Neuronal stem cell (in vitro differentiated cells): ENCODE results near the gene ABHD17B.

Experiments
- DNase-seq: peaks from one replicate; pipeline ENCODE4 v3.0.0-alpha.2; 2013; ENCODE audit warnings: low spot score
- H2AFZ ChIP-seq: one replicate; pipeline ENCODE4 v1.6.1; 2013; ENCODE audit warnings: mild to moderate bottlenecking, low read length, inconsistent platforms
- H2AK5ac ChIP-seq: 2 replicates; pipeline ENCODE4 v1.6.1; 2013; ENCODE audit warnings: low read depth, mild to moderate bottlenecking, inconsistent platforms, low read length, moderate library complexity, mixed read lengths
- H2BK120ac ChIP-seq: 2 replicates; pipeline ENCODE4 v1.6.1; 2013; ENCODE audit warnings: low read depth, mild to moderate bottlenecking, inconsistent platforms, low read length, moderate library complexity, mixed read lengths
- H2BK12ac ChIP-seq: one replicate; pipeline ENCODE4 v1.6.1; 2013; ENCODE audit warnings: low read length, inconsistent platforms
- H2BK15ac ChIP-seq: 2 replicates; pipeline ENCODE4 v1.6.1; 2013; ENCODE audit warnings: mild to moderate bottlenecking, low read length, inconsistent platforms, mixed read lengths
- H2BK5ac ChIP-seq: one replicate; pipeline ENCODE4 v1.6.1; 2013; ENCODE audit warnings: inconsistent platforms, mild to moderate bottlenecking, low read length, moderate library complexity
- H3K14ac ChIP-seq: one replicate; pipeline ENCODE4 v1.6.1; 2013; ENCODE audit warnings: low read length, inconsistent platforms
- H3K18ac ChIP-seq: 2 replicates; pipeline ENCODE4 v1.6.1; 2013; ENCODE audit warnings: low read length, inconsistent platforms
- H3K23ac ChIP-seq: 2 replicates; pipeline ENCODE4 v1.6.1; 2013; ENCODE audit warnings: low read depth, mild to moderate bottlenecking, mixed read lengths, low read length, inconsistent platforms; ENCODE audit not compliant: poor library complexity
- H3K27ac ChIP-seq: replicated peaks from 3 replicates; pipeline ENCODE4 v1.5.1; 2013; ENCODE audit warnings: low read length, inconsistent platforms
- H3K27me3 ChIP-seq, 3 experiments: 2 replicates each; pipeline ENCODE4 v1.6.1; 2013; ENCODE audit warnings: low read length in 3 of 3, mild to moderate bottlenecking in 2 of 3, inconsistent platforms in 1 of 3, low read depth in 1 of 3, mixed read lengths in 1 of 3, moderate library complexity in 1 of 3; ENCODE audit not compliant: control insufficient read depth in 3 of 3, insufficient read depth in 3 of 3
- H3K36me3 ChIP-seq, 2 donors: replicated peaks in 1 of 2; 2 replicates each; pipeline ENCODE4 v1.6.1; 2013; ENCODE audit warnings: low read length in 2 of 2; ENCODE audit not compliant: control insufficient read depth in 2 of 2, insufficient read depth in 2 of 2
- H3K4ac ChIP-seq: 2 replicates; pipeline ENCODE4 v1.6.1; 2013; ENCODE audit warnings: inconsistent platforms, mild to moderate bottlenecking, low read length, moderate library complexity
- H3K4me1 ChIP-seq, 2 donors: 1 replicate in 1 of 2; 2 replicates in 1 of 2; pipeline ENCODE4 v1.6.1; 2013; ENCODE audit warnings: low read length in 2 of 2, low read depth in 1 of 2; ENCODE audit not compliant: control insufficient read depth in 2 of 2, insufficient read depth in 1 of 2
- H3K4me2 ChIP-seq: one replicate; pipeline ENCODE4 v1.6.1; 2013; ENCODE audit warnings: mild to moderate bottlenecking, low read length, inconsistent platforms; ENCODE audit not compliant: insufficient read depth, poor library complexity, severe bottlenecking
- H3K4me3 ChIP-seq, 2 donors: 2 replicates each; pipeline ENCODE4 v1.5.1; 2013; ENCODE audit warnings: low read length in 2 of 2, mild to moderate bottlenecking in 2 of 2, inconsistent platforms in 1 of 2, moderate library complexity in 1 of 2
- H3K79me1 ChIP-seq: one replicate; pipeline ENCODE4 v1.6.1; 2013; ENCODE audit warnings: low read depth, mild to moderate bottlenecking, inconsistent platforms, low read length, moderate library complexity
- H3K9ac ChIP-seq: one replicate; pipeline ENCODE4 v1.6.1; 2013; ENCODE audit warnings: mild to moderate bottlenecking, low read depth, low read length, inconsistent platforms; ENCODE audit not compliant: poor library complexity
- H3K9me3 ChIP-seq, 2 donors: replicated peaks in 1 of 2; 2 replicates each; pipeline versions ENCODE3 to v1.6.1; 2013; ENCODE audit warnings: low read length in 2 of 2, mild to moderate bottlenecking in 2 of 2, inconsistent platforms in 1 of 2, low read depth in 1 of 2, mixed read lengths in 1 of 2, moderate library complexity in 1 of 2; ENCODE audit not compliant: control insufficient read depth in 2 of 2, insufficient read depth in 1 of 2
- H4K8ac ChIP-seq: one replicate; pipeline ENCODE4 v1.6.1; 2013; ENCODE audit warnings: low read depth, mild to moderate bottlenecking, inconsistent platforms, low read length, moderate library complexity
- H4K91ac ChIP-seq: one replicate; pipeline ENCODE4 v1.6.1; 2013; ENCODE audit warnings: low read length, low read depth, mild to moderate bottlenecking, inconsistent platforms; ENCODE audit not compliant: poor library complexity
- WGBS, 2 donors: extraction: QIAGEN DNeasy Blood & Tissue Kit; methylation state at CpG; one replicate each; pipeline ENCODE4 v1.1.7; 2013; ENCODE audit warnings: missing lambda C conversion rate in 2 of 2, mixed read lengths in 1 of 2; ENCODE audit not compliant: insufficient read length in 2 of 2, insufficient replicate concordance in 1 of 2; ENCODE audit errors: extremely low coverage in 2 of 2; 5-methylcytosine and 5-hydroxymethylcytosine counted together

Gene ABHD17B

GRCh38 chr9:71895955-71896354 is 15.0 kb downstream of the ABHD17B start:
- Histone ChIP-seq H3K14ac (no peak overlapping the region), H2BK12ac (no peak overlapping the region), H3K4me1 (peaks cover 0 to 4% of the 10 kb centered on the region in 2 donors), H2AK5ac (no peak overlapping the region), H3K36me3 (peaks cover 0 to 38% of the 10 kb centered on the region in 2 donors), H4K8ac (no peak overlapping the region), H3K27me3 (no peaks in the 10 kb centered on the region), H4K91ac (no peak overlapping the region), H3K18ac (no peak overlapping the region), H3K9ac (no peak overlapping the region), H3K23ac (no peak overlapping the region), H3K27ac (no peak overlapping the region), H2BK120ac (no peak overlapping the region), H3K79me1 (peaks cover 2% of the 10 kb centered on the region), H2AFZ (no peak overlapping the region), H3K4me3 (no peak overlapping the region), H3K9me3 (no peaks in the 10 kb centered on the region), H3K4me2 (no peak overlapping the region), H2BK15ac (no peak overlapping the region), H3K4ac (no peak overlapping the region), H2BK5ac (no peak overlapping the region)
- no peak for DNase-seq

GRCh38 chr9:71895117-71895516 is 15.9 kb downstream of the ABHD17B start:
- no peak overlapping the region for H4K8ac ChIP-seq
- peaks cover 0 to 4% of the 10 kb centered on the region in 2 donors for H3K4me1 ChIP-seq
- H3K36me3 ChIP-seq: peaks cover 0 to 33% of the 10 kb centered on the region in 2 donors

DNA sequence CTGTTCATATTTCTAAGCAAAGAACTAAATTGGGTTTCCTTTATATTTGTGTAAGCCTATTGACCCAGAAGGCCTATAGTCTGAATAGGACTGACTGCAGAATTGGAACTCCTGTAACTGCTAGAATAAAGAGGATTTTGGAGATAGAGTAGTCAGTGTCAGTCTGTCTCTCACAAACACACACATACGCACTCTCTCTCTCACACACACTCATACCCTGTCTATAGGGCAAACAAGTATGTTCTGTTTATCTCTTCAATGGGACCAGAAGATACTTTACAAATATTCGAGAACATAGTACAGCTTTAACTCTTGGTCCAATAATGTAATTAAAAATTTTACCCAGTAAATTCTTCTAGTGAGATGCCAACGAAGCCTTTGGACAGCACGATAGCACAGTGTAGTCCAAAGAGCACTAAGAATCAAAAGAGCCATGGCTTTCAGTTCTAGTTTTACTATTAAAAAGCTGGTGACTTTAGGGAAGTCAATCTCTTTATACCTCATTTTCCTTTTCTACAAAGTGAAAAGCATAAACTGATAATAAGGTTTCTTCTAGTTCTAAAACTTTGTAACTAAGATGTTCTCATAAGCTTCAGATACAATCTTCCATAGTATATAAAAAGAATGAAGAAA is 19.3 kb downstream of the ABHD17B start:
- Histone ChIP-seq H3K4ac (no peak overlapping the region), H2BK5ac (no peak overlapping the region), H3K4me2 (no peak overlapping the region), H3K27me3 (no peaks in the 10 kb centered on the region), H2BK12ac (no peak overlapping the region), H3K9ac (no peak overlapping the region), H3K79me1 (no peaks in the 10 kb centered on the region), H3K4me3 (no peak overlapping the region), H3K36me3 (peaks cover 0 to 18% of the 10 kb centered on the region in 2 donors), H3K4me1 (peaks cover 0 to 4% of the 10 kb centered on the region in 2 donors), H2AFZ (no peak overlapping the region), H4K8ac (no peak overlapping the region), H2BK15ac (no peak overlapping the region), H3K23ac (no peak overlapping the region), H3K9me3 (no peaks in the 10 kb centered on the region), H3K18ac (no peak overlapping the region), H3K27ac (no peak overlapping the region), H2BK120ac (no peak overlapping the region), H4K91ac (no peak overlapping the region), H2AK5ac (no peak overlapping the region), H3K14ac (no peak overlapping the region)
- DNase-seq: no peak
- no CpG with 5 or more reads among the region's 4 CpGs for WGBS, 2 donors

More at GRCh38 chr9:71895117-71895516, 15.9 kb downstream of the ABHD17B start:
- no peaks in the 10 kb centered on the region for H3K9me3 ChIP-seq
- H2BK15ac ChIP-seq: no peak overlapping the region
- no peak for DNase-seq
- no peak overlapping the region for H2BK5ac ChIP-seq
- no peak overlapping the region for H3K9ac ChIP-seq
- no peak overlapping the region for H2AK5ac ChIP-seq
- no peak overlapping the region for H3K27ac ChIP-seq
- H3K23ac ChIP-seq: no peak overlapping the region
- no peak overlapping the region for H3K4me3 ChIP-seq
- H3K14ac ChIP-seq: no peak overlapping the region
- H3K4me2 ChIP-seq: no peak overlapping the region
- peaks cover 2% of the 10 kb centered on the region for H3K79me1 ChIP-seq
- no peak overlapping the region for H4K91ac ChIP-seq
- H2AFZ ChIP-seq: no peak overlapping the region
- H3K27me3 ChIP-seq: no peaks in the 10 kb centered on the region
- H2BK120ac ChIP-seq: no peak overlapping the region
- H3K18ac ChIP-seq: no peak overlapping the region
- no peak overlapping the region for H3K4ac ChIP-seq
- no peak overlapping the region for H2BK12ac ChIP-seq

DNA sequence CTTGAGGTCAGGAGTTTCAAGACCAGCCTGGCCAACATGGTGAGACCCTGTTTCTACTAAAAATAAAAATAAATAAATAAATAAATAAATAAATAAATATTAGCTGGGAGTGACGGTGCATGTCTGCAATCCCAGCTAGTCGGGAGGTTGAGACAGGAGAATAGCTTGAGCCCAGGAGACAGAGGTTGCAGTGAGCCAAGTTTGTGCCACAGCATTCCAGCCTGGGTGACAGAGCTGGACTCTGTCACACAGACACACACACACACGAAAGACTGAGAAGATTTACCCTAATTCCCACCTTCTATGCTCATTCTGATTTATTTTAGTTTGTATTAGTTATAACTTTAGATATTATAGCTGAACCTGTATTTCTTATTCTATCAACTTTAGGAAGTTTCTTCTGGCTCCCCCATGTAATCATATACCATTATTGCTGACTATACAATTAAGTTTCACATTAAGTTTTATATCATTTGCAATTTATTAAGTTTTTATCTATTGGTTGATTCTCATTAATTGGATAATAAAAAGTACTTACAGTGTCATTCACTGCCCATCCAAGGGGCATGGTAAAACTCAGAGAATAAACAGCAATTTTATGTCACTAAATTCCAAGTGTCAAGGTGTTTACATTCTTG is 20.8 kb downstream of the ABHD17B start:
- Histone ChIP-seq H3K9me3 (peaks cover 0 to 11% of the 10 kb centered on the region in 2 donors), H3K4ac (no peak overlapping the region), H2AFZ (no peak overlapping the region), H2BK120ac (no peak overlapping the region), H3K4me1 (peaks cover 0 to 4% of the 10 kb centered on the region in 2 donors), H3K36me3 (peaks cover 0 to 15% of the 10 kb centered on the region in 2 donors), H3K4me2 (no peak overlapping the region), H2BK5ac (no peak overlapping the region), H3K4me3 (no peak overlapping the region), H3K23ac (no peak overlapping the region), H4K91ac (no peak overlapping the region), H3K9ac (no peak overlapping the region), H2BK12ac (no peak overlapping the region), H3K18ac (no peak overlapping the region), H3K14ac (no peak overlapping the region), H3K79me1 (no peaks in the 10 kb centered on the region), H2BK15ac (no peak overlapping the region), H3K27me3 (no peaks in the 10 kb centered on the region), H3K27ac (no peak overlapping the region), H2AK5ac (no peak overlapping the region), H4K8ac (no peak overlapping the region)
- no peak for DNase-seq
- no CpG with 5 or more reads among the region's 3 CpGs for WGBS, 2 donors
